Epithelial cell of esophagus (primary cell): ENCODE results near the gene PXDN.
"Not testable (repeated sequence)": the region's sequence is repeated elsewhere in the genome, so short reads cannot be mapped to it uniquely, and the experiment has no call there.

Experiments used
- DNase-seq: peaks from one replicate; pipeline ENCODE4 v3.0.0; 2010; ENCODE audit warnings: low read depth
- H3K4me3 ChIP-seq: 2 replicates; pipeline ENCODE4 v1.5.1; 2011; ENCODE audit warnings: mild to moderate bottlenecking, low read length, control low read depth
- TF ChIP-seq, protein P1 (sequence below): IDR thresholded peaks from 2 replicates; pipeline ENCODE4 v1.5.1; 2011; ENCODE audit warnings: low read depth, mild to moderate bottlenecking, low read length, control low read depth, inconsistent platforms; ENCODE audit not compliant: insufficient read depth; ENCODE audit errors: missing control alignments

Gene PXDN

DNA sequence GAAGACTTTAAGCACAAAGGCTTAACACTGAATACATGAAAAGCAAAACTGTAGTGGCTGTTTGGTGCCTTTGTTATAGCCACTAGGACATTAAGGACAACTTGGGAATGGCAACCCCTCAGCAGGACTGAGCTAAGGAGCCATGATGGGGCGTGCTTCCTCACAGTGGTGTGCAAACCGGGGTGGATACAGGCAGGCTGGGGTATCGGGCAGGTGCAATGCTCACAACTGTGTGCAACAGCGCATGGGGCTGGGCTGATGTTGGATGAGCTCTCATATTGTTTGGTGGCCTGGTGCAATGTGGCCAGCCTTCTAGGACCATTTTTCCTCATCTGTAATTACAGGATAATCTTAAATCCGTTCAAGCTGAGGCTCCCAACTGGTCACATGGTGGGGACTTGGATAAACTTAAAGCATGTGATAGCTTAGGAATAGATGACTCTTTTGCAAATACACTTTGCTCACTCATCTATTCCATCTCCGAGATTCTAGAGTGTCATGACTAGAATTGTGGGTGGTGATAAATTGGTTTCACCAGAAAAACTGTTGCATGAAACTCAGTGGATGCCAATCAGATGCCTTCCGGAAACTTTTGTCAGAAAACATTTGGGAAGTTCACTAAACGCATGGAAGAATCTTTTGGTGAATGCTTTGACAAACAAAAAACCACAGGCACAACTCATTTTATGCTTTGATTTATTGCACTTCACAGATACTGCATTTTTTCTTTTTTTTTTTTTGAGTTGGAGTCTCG lies 116.5 kb downstream of the PXDN start:
- no peak overlapping the region for H3K4me3 ChIP-seq
- no peak for DNase-seq
- TF ChIP-seq, protein P1, sequence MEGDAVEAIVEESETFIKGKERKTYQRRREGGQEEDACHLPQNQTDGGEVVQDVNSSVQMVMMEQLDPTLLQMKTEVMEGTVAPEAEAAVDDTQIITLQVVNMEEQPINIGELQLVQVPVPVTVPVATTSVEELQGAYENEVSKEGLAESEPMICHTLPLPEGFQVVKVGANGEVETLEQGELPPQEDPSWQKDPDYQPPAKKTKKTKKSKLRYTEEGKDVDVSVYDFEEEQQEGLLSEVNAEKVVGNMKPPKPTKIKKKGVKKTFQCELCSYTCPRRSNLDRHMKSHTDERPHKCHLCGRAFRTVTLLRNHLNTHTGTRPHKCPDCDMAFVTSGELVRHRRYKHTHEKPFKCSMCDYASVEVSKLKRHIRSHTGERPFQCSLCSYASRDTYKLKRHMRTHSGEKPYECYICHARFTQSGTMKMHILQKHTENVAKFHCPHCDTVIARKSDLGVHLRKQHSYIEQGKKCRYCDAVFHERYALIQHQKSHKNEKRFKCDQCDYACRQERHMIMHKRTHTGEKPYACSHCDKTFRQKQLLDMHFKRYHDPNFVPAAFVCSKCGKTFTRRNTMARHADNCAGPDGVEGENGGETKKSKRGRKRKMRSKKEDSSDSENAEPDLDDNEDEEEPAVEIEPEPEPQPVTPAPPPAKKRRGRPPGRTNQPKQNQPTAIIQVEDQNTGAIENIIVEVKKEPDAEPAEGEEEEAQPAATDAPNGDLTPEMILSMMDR = no peak

DNA sequence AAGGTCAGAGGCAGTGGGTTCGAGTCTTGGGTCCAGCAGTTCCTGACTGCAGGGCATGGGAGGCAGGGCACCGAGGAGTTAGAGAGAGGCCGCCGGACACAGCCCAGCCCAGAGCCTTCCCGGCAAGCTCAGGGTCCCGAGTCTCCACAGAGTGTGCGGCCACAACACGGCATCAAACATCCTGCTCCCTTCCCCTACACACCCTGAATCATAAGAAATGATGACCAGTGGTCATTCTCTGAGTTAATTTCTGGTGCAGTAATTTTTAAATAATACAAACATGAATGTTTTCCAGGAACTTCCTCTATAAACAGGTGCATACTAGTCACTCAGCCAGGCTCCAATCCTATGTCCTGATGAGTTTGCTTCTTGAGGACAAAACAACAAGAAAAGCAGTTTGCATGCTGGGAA lies 118.0 kb downstream of the PXDN start:
- no peak overlapping the region for H3K4me3 ChIP-seq
- TF ChIP-seq, protein P1 = no peak
- no peak for DNase-seq

DNA sequence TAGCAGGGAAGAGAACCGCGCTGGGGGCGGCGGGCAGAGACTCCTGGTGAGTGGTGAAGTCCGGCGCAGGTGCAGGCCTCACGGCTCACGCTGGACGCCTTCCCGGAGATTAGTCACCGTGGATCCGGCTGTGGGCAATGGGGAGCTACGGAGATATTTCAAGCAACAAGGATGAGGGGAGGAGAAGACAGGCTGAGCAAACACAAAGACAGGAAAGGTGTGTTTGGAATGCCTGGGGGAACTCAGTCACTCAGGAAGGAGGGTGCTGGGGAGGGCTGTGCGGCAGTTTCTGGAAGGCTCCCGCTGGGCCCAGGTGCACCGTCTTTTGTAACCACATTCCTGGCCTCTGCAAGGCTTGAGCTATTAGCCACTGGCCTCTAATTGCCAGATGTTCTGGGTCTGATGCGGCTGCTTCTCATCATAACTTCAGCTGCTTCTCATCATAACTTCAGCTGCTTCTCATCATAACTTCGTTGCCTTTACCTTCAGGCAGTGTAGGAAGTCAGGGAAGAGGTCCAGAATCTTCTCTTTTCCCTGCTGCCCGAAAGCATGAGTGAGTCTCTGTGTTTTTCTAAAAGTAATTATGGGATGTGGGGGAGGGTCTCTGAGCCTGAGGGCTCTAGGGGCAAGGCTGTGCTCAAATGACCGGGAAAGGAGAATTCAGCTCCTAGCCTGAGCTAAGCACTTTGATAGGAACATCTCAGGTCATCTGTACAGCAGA lies 118.9 kb downstream of the PXDN start:
- DNase-seq = peak; percentile 99
- H3K4me3 ChIP-seq = no peak overlapping the region
- TF ChIP-seq, protein P1 = no peak

DNA sequence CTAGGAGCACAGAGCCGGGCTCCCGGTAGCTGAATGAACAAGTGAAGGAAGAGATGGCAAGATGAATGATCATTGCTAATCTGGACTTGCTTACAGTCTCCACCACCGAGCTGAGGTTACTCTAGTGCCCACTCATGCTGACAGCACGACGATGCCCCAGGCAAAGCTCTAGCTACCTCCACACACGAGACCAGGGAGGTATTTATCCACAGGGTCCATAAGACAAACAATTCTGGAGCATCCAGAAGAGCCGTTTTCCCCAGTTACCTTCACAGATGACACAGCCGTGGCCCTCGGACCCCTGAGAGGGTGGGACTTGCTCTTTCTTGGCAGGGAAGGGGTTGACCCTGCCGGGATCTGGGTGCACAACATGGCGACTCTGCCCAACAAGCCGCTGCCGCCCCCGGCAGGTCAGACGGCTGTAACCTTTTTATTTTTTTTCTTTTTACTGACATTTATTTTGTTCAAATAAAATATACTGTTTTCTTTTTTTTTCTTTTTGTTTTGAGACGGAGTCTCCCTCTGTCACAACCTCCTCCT lies 120.3 kb downstream of the PXDN start:
- TF ChIP-seq, protein P1 = no peak

DNA sequence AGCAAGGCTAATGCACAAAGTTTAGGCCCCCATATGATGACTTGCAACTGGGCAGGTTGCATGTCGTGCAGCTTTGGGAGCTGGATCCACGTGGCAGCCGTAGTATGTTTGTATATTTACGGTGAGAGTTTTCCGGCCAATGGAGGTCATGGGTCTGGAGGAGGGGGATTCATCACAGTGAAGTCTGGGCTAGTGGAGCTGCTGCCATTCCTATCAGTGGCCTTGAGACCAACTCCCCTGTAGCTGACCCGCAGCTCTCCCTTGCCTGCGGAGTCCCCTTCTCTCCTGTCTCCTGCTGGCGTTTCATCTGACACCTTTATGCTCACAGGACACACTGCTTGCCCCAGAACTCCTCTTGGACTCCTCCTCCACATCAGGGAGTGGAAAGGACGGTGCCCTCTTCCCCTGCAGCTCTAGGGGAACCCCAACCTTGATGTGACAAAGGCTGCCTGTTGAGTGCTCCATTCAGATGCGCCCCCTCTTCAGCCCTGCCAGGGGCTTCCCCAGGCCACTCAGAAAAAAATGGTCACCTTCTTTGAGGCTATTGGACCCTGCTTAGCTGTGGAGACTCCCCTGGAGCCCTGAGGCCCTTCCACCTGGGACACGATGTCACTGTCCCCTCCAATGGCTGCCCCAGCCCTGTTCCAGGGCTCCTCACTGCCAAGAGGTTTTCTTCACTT lies 121.7 kb downstream of the PXDN start:
- TF ChIP-seq, protein P1 = no peak
- DNase-seq = no peak
- no peak overlapping the region for H3K4me3 ChIP-seq

More for the DNA sequence above, 120.3 kb downstream of the PXDN start:
- DNase-seq = no peak
- H3K4me3 ChIP-seq = no peak overlapping the region

DNA sequence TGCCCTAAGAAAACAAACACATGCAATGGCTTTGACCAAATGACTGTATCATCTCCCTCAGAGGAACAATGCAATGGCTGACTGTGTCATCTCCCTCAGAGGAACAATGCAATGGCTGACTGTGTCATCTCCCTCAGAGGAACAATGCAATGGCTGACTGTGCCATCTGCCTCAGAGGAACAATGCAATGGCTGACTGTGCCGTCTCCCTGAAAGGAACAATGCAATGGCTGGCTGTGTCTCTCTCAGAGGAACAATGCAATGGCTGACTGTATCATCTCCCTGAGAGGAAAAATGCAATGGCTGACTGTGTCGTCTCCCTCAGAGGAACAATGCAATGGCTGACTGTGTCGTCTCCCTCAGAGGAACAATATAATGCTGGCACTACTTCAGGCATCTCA lies 122.3 kb downstream of the PXDN start:
- H3K4me3 ChIP-seq, DNase-seq: not testable (repeated sequence)

DNA sequence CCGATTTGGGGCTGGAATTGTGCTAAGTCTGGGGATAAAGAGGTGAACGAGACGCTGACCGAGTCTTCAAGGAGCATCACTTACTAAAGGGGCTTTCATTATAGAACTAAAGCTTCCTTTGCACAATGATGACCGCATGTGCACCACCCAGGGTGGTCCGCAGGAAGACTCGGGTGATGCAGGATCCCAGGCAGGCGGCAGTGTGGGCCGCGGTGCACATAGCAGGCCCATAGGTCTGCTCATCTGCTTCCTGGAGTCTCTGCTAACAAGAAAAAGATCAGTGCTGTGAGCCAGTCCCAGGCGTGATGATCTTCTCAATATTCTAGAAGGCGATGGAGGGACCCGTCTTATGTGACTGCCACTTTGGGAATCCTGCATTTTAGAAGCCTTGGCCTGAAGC lies 122.8 kb downstream of the PXDN start:
- no peak for DNase-seq
- TF ChIP-seq, protein P1 = no peak
- no peak overlapping the region for H3K4me3 ChIP-seq
